Naive B cell (primary cell): ENCODE data around the gene NRCAM. TPM values are rescaled to one million over a fixed set of nuclear protein-coding genes. Genes with fewer than 3 reads are reported as not detected.
A peak's percentile ranks its signal among the peaks of the same experiment; 100 is the strongest.
"Not testable (repeated sequence)": the region's sequence is repeated elsewhere in the genome, so short reads cannot be mapped to it uniquely, and the experiment has no call there.

ENCODE experiments used
- ATAC-seq, 2 donors: fragments of 150-1000 bp; cut with Tn5 transposase; 2 replicates each; pipeline ENCODE4 v1.10.0; 2021; ENCODE audit warnings: low read depth in 2 of 2, mild to moderate bottlenecking in 2 of 2, moderate library complexity in 2 of 2
- DNase-seq: peaks from one replicate; pipeline ENCODE4 v3.0.0; 2022
- H3K27ac Mint-ChIP-seq, 6 donors: one replicate each; pipeline ENCODE4 v1.8.0; 2020 to 2022; ENCODE audit warnings: mild to moderate bottlenecking in 6 of 6, mixed read lengths in 6 of 6, moderate library complexity in 5 of 6, inconsistent platforms in 2 of 6
- H3K27me3 Mint-ChIP-seq, 3 donors: one replicate each; pipeline ENCODE4 v1.8.0; 2021 to 2022; ENCODE audit warnings: mixed read lengths in 3 of 3, mild to moderate bottlenecking in 1 of 3
- H3K36me3 Mint-ChIP-seq, 2 donors: one replicate each; pipeline ENCODE4 v1.8.0; 2020 to 2022; ENCODE audit warnings: mixed read lengths in 2 of 2, inconsistent platforms in 1 of 2, mild to moderate bottlenecking in 1 of 2
- H3K4me1 Mint-ChIP-seq, 3 donors: one replicate each; pipeline ENCODE4 v1.8.0; 2020 to 2022; ENCODE audit warnings: mixed read lengths in 3 of 3, inconsistent platforms in 1 of 3, mild to moderate bottlenecking in 1 of 3, moderate library complexity in 1 of 3
- H3K4me3 Mint-ChIP-seq, 8 donors: one replicate each; pipeline ENCODE4 v1.8.0; 2020 to 2022; ENCODE audit warnings: mild to moderate bottlenecking in 8 of 8, mixed read lengths in 8 of 8, moderate library complexity in 8 of 8, inconsistent platforms in 2 of 8
- H3K9me3 Mint-ChIP-seq, 7 donors: one replicate each; pipeline ENCODE4 v1.8.0; 2020 to 2022; ENCODE audit warnings: mixed read lengths in 7 of 7, mild to moderate bottlenecking in 5 of 7, inconsistent platforms in 2 of 7, moderate library complexity in 1 of 7
- polyA plus RNA-seq, 6 donors: library from polyadenylated mRNA; unstranded; fragments of 300-500 nt; fragmentation: Illumina TruSeq; gene quantifications; one replicate each; pipeline ENCODE4 v1.2.3, GENCODE V29; 2021; ENCODE audit warnings: low read depth in 6 of 6

NRCAM gene
- polyA plus RNA-seq, result 1 to 10 TPM in 1 of 6 donors, under 1 TPM in 4, not detected in 1; 0.29 to 1.2 (median 0.47) TPM

GRCh38 chr7:108455998-108456677, at the start of gene NRCAM:
Gene NRCAM (minus strand): TSS chr7:108456436. CDS start chr7:108240064, 216,372 bp downstream.
- H3K4me3 Mint-ChIP-seq, result peak within 1 kb of the TSS; percentile 69 to 91 (median 86)
- peaks cover 55 to 60% (median 58%) of the 10 kb centered on the region in 3 donors for H3K27me3 Mint-ChIP-seq
- H3K27ac Mint-ChIP-seq, result peak within 1 kb of the TSS in 2 of 6 donors; percentile 54 to 79
- H3K36me3 Mint-ChIP-seq, result no peaks in the 10 kb centered on the region
- no peaks in the 10 kb centered on the region for H3K9me3 Mint-ChIP-seq
- peaks cover 10 to 23% (median 18%) of the 10 kb centered on the region in 3 donors for H3K4me1 Mint-ChIP-seq
- ATAC-seq (peak; percentile 38 to 44), DNase-seq (peak; percentile 38)

- not testable (repeated sequence) for H3K9me3 Mint-ChIP-seq, H3K27me3 Mint-ChIP-seq, ATAC-seq, DNase-seq
- H3K4me3 Mint-ChIP-seq, result peak overlapping the region in 3 of 8 donors; percentile 29 to 42 (median 34)
- H3K27ac Mint-ChIP-seq, result peak overlapping the region; percentile 24 to 100 (median 92)
- H3K36me3 Mint-ChIP-seq, result peaks cover 22 to 26% of the 10 kb centered on the region in 2 donors
- H3K4me1 Mint-ChIP-seq, result peaks cover 24 to 50% (median 25%) of the 10 kb centered on the region in 3 donors
Measured at GRCh38 chr7:108504576-108504975, 48.3 kb upstream of the NRCAM start.

- Mint-ChIP-seq H3K27me3 (no peaks in the 10 kb centered on the region), H3K27ac (peak overlapping the region; percentile 99 to 100 (median 100)), H3K9me3 (no peaks in the 10 kb centered on the region), H3K4me1 (peaks cover 29 to 56% (median 30%) of the 10 kb centered on the region in 3 donors), H3K4me3 (peak overlapping the region; percentile 79 to 98 (median 89)), H3K36me3 (peaks cover 26 to 32% of the 10 kb centered on the region in 2 donors)
- ATAC-seq, result peak; percentile 96 to 97
- peak; percentile 69 for DNase-seq
Measured at GRCh38 chr7:108503112-108504026, 47.1 kb upstream of the NRCAM start.

GRCh38 chr7:108499566-108499965, 43.3 kb upstream of the NRCAM start:
- no peak for ATAC-seq
- DNase-seq, result no peak
- H3K4me1 Mint-ChIP-seq, result peaks cover 33 to 53% (median 38%) of the 10 kb centered on the region in 3 donors
- no peaks in the 10 kb centered on the region for H3K27me3 Mint-ChIP-seq
- peaks cover 33 to 39% of the 10 kb centered on the region in 2 donors for H3K36me3 Mint-ChIP-seq
- H3K27ac Mint-ChIP-seq, result peak overlapping the region in 5 of 6 donors; percentile 10 to 95 (median 71)
- H3K4me3 Mint-ChIP-seq, result peak overlapping the region in 1 of 8 donors; percentile 40
- H3K9me3 Mint-ChIP-seq, result no peaks in the 10 kb centered on the region

- DNase-seq, result no peak
- peaks cover 27 to 42% (median 31%) of the 10 kb centered on the region in 3 donors for H3K4me1 Mint-ChIP-seq
- ATAC-seq, result no peak
- H3K27ac Mint-ChIP-seq, result peak overlapping the region in 3 of 6 donors; percentile 24 to 71 (median 38)
- H3K4me3 Mint-ChIP-seq, result no peak overlapping the region
- no peaks in the 10 kb centered on the region for H3K9me3 Mint-ChIP-seq
- H3K27me3 Mint-ChIP-seq, result no peaks in the 10 kb centered on the region
- peaks cover 27 to 34% of the 10 kb centered on the region in 2 donors for H3K36me3 Mint-ChIP-seq
Measured at GRCh38 chr7:108498481-108498880, 42.2 kb upstream of the NRCAM start.

- no peaks in the 10 kb centered on the region for H3K9me3 Mint-ChIP-seq
- peaks cover 31 to 37% of the 10 kb centered on the region in 2 donors for H3K36me3 Mint-ChIP-seq
- peak overlapping the region in 1 of 6 donors; percentile 65 for H3K27ac Mint-ChIP-seq
- ATAC-seq (peak; percentile 82 to 96), DNase-seq (peak; percentile 59)
- peaks cover 24 to 39% (median 33%) of the 10 kb centered on the region in 3 donors for H3K4me1 Mint-ChIP-seq
- H3K4me3 Mint-ChIP-seq, result no peak overlapping the region
- no peaks in the 10 kb centered on the region for H3K27me3 Mint-ChIP-seq
Measured at GRCh38 chr7:108497082-108497725, 41.0 kb upstream of the NRCAM start.

GRCh38 chr7:108492742-108493141, 36.5 kb upstream of the NRCAM start:
- peaks cover 12 to 14% of the 10 kb centered on the region in 2 donors for H3K36me3 Mint-ChIP-seq

GRCh38 chr7:108488768-108489538, 32.7 kb upstream of the NRCAM start:
- ATAC-seq (peak in 1 of 2 donors; percentile 35), DNase-seq (no peak)
- Mint-ChIP-seq H3K4me1 (peaks cover 11 to 17% (median 12%) of the 10 kb centered on the region in 3 donors), H3K27me3 (no peaks in the 10 kb centered on the region), H3K36me3 (peaks cover 10 to 14% of the 10 kb centered on the region in 2 donors), H3K9me3 (no peaks in the 10 kb centered on the region), H3K27ac (peak overlapping the region in 2 of 6 donors; percentile 1 to 86), H3K4me3 (no peak overlapping the region)

More at GRCh38 chr7:108492742-108493141, 36.5 kb upstream of the NRCAM start:
- DNase-seq (no peak), ATAC-seq (no peak)
- Mint-ChIP-seq H3K9me3 (no peaks in the 10 kb centered on the region), H3K4me1 (peaks cover 12 to 19% (median 17%) of the 10 kb centered on the region in 3 donors), H3K27ac (peak overlapping the region in 2 of 6 donors; percentile 73 to 87), H3K27me3 (no peaks in the 10 kb centered on the region), H3K4me3 (no peak overlapping the region)

- H3K36me3 Mint-ChIP-seq, result peaks cover 6 to 9% of the 10 kb centered on the region in 2 donors
Measured at GRCh38 chr7:108487646-108488045, 31.4 kb upstream of the NRCAM start.

GRCh38 chr7:108486291-108486966, 30.2 kb upstream of the NRCAM start:
- Mint-ChIP-seq H3K9me3 (no peaks in the 10 kb centered on the region), H3K27ac (no peak overlapping the region), H3K36me3 (peaks cover 8 to 12% of the 10 kb centered on the region in 2 donors), H3K27me3 (no peaks in the 10 kb centered on the region), H3K4me3 (no peak overlapping the region), H3K4me1 (peaks cover 8 to 13% (median 12%) of the 10 kb centered on the region in 3 donors)
- DNase-seq (no peak), ATAC-seq (no peak)

More at GRCh38 chr7:108487646-108488045, 31.4 kb upstream of the NRCAM start:
- Mint-ChIP-seq H3K27ac (no peak overlapping the region), H3K4me3 (no peak overlapping the region), H3K4me1 (peaks cover 8 to 13% (median 12%) of the 10 kb centered on the region in 3 donors), H3K9me3 (no peaks in the 10 kb centered on the region), H3K27me3 (no peaks in the 10 kb centered on the region)
- ATAC-seq, result no peak
- no peak for DNase-seq

- ATAC-seq (no peak), DNase-seq (no peak)
- peaks cover 3 to 8% (median 5%) of the 10 kb centered on the region in 3 donors for H3K4me1 Mint-ChIP-seq
- no peak overlapping the region for H3K27ac Mint-ChIP-seq
- no peaks in the 10 kb centered on the region for H3K27me3 Mint-ChIP-seq
- peaks cover 8 to 19% of the 10 kb centered on the region in 2 donors for H3K36me3 Mint-ChIP-seq
- no peak overlapping the region for H3K4me3 Mint-ChIP-seq
- no peaks in the 10 kb centered on the region for H3K9me3 Mint-ChIP-seq
Measured at GRCh38 chr7:108484137-108484536, 27.9 kb upstream of the NRCAM start.

- ATAC-seq, result no peak
- no peaks in the 10 kb centered on the region for H3K9me3 Mint-ChIP-seq
Measured at GRCh38 chr7:108480311-108480710, 24.1 kb upstream of the NRCAM start.

More at GRCh38 chr7:108480311-108480710, 24.1 kb upstream of the NRCAM start:
- Mint-ChIP-seq H3K4me1 (peaks cover 0 to 6% (median 4%) of the 10 kb centered on the region in 3 donors), H3K36me3 (peaks cover 24 to 30% of the 10 kb centered on the region in 2 donors), H3K27me3 (no peaks in the 10 kb centered on the region), H3K4me3 (no peak overlapping the region), H3K27ac (peak overlapping the region in 1 of 6 donors; percentile 12)
- no peak for DNase-seq
